ENCODE results near the gene GNA12. TPM values are rescaled to one million over a fixed set of nuclear protein-coding genes. Genes with fewer than 3 reads are reported as not detected.

GNA12 gene
- total and polyA plus RNA-seq, 9 of the 15 experiments (the other 6 are each of a cell fraction or from before 2014, with no cell fraction given): 0.65 to 32.7 (median 9.6) TPM

DNA sequence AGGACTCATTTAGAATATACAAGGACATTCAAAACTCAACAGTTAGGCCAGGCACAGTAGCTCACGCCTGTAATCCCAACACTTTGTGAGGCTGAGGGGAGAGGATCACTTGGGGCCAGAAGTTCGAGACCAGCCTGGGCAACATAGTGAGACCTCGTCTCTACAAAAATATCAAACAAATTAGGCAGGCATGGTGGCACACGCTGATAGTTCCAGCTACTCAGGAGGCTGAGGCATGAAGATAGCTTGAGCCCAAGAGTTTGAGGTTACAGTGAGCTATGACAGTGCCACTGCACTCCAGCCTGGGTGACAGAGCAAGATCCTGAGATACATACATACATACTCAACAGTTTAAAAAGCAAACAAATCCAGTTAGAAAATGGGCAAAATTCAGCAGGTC, 44.9 kb downstream of the GNA12 start:
- ATAC-seq: peak; percentile 62; the same call in 2 of the 3 replicates

More for the DNA sequence above, 44.9 kb downstream of the GNA12 start:
- H3K9ac ChIP-seq (ENCODE audit: insufficient read depth in 1 of 2, low read depth in 2 of 2, low read length in 2 of 2): no peak overlapping the region
- peaks cover under 1 to 14% of the 10 kb centered on the region in 2 experiments; a peak in 4 of 5 replicates for H3K4me1 ChIP-seq (replicated peaks in 1 of 2; ENCODE audit: control insufficient read depth in 2 of 2, insufficient read depth in 2 of 2, low read length in 2 of 2)
- H3K79me2 ChIP-seq (ENCODE audit: control insufficient read depth, insufficient read depth, low read length): peaks cover 25% of the 10 kb centered on the region
- H3K4me3 ChIP-seq: no peak overlapping the region
- no peaks in the 10 kb centered on the region for H3K9me1 ChIP-seq (ENCODE audit: control insufficient read depth, insufficient read depth, low read length)
- FAIRE-seq: peak; percentile 48
- H3K9me3 ChIP-seq (replicated peaks; ENCODE audit: control insufficient read depth, insufficient read depth, low read depth, low read length): no peaks in the 10 kb centered on the region
- TF ChIP-seq NKRF (IDR thresholded peaks at IDR 0.05; ENCODE audit: borderline replicate concordance): no peak
- peak; percentile 70; the same call in 1 of the 2 replicates for TF ChIP-seq NFE2 (IDR thresholded peaks at IDR 0.05; ENCODE audit: low read depth)
- TF ChIP-seq DPF2 (IDR thresholded peaks at IDR 0.05): peak; percentile 54; the same call in 1 of the 2 replicates
- 0 out of 2 replicates have a peak, but pooled peaks have one; percentile 21 for TF ChIP-seq SMARCA4 (IDR thresholded peaks at IDR 0.05)
- no peak for TF ChIP-seq POLR2H (tag; IDR thresholded peaks at IDR 0.05; ENCODE audit: low read depth)
- TF ChIP-seq ZNF639 (CRISPR knock-in tag; conservative IDR thresholded peaks at IDR 0.05 in 1 of 2, IDR thresholded peaks at IDR 0.05 in 1 of 2): 0 out of 4 replicates have a peak, but pooled peaks of 1 of the 2 experiments have one; percentile 46
- TF ChIP-seq TAL1 (IDR thresholded peaks at IDR 0.05): peak; percentile 43; the same call in 1 of the 2 replicates
- TF ChIP-seq CBFA2T3 (IDR thresholded peaks at IDR 0.05): peak; percentile 65
- TF ChIP-seq SRSF9 (IDR thresholded peaks at IDR 0.05; ENCODE audit: borderline replicate concordance, low read depth, low read length): no peak
- TF ChIP-seq TCF3 (CRISPR knock-in tag; IDR thresholded peaks at IDR 0.05): peak; percentile 72
- peak; percentile 33; the same call in 1 of the 2 replicates for TF ChIP-seq TEAD4 (IDR thresholded peaks at IDR 0.05; ENCODE audit: low read length)
- TF ChIP-seq TEAD4 (CRISPR knock-in tag; IDR thresholded peaks at IDR 0.05; ENCODE audit: borderline replicate concordance): no peak
- TF ChIP-seq LCOR (CRISPR knock-in tag; IDR thresholded peaks at IDR 0.05): no peak
- no peak for TF ChIP-seq ZNF699 (CRISPR knock-in tag; IDR thresholded peaks at IDR 0.05; ENCODE audit: insufficient replicate concordance)
- peak; percentile 61 for TF ChIP-seq ARID1B (IDR thresholded peaks at IDR 0.05)
- peak in 1 of 4 experiments; percentile 18 for DNase-seq (ENCODE audit: extremely low read depth in 1 of 4, low spot score in 3 of 4)
- 34% methylated on average over 4 of the region's 4 CpGs for WGBS (ENCODE audit: insufficient coverage, low coverage, missing lambda C conversion rate)
- CTCF ChIA-PET (ENCODE audit: low intra/inter-chr PET ratio): no interaction called here
- no peak overlapping the region for H2AFZ ChIP-seq (ENCODE audit: low read depth, low read length)
- no TSS peak for BruUV-seq (replicated peaks)
- 0 out of 2 replicates have a peak, but pooled peaks cover 3% of the 10 kb centered on the region for H4K20me1 ChIP-seq (replicated peaks; ENCODE audit: control insufficient read depth, insufficient read depth, low read length)
- in situ Hi-C loops (cut with MboI): no loop called here
- peaks cover 1% of the 10 kb centered on the region; the same call in 1 of the 3 replicates for H3K36me3 ChIP-seq (ENCODE audit: control insufficient read depth, insufficient read depth, low read length)
- H3K4me2 ChIP-seq (ENCODE audit: insufficient read depth, low read length): no peak overlapping the region
- H3K27ac ChIP-seq (ENCODE audit: extremely low read depth, low read depth, low read length): no peak overlapping the region
- POLR2A ChIA-PET: interaction anchor here (1.4 kb wide), 1 partner anchor 11 kb away, joined by 4 read pairs; no protein-coding TSS in a partner anchor
- intact Hi-C loops (cut with micrococcal nuclease): no loop called here
- H3K27me3 ChIP-seq (ENCODE audit: control insufficient read depth in 2 of 2, insufficient read depth in 2 of 2, low read length in 2 of 2): no peaks in the 10 kb centered on the region

Data from K562 (cell line).